Cardiac muscle cell (in vitro differentiated cells and primary cell): ENCODE measurements around the gene SBF2. TPM values are rescaled to one million over a fixed set of nuclear protein-coding genes. Genes with fewer than 3 reads are reported as not detected.
"Not testable (repeated sequence)": the region's sequence is repeated elsewhere in the genome, so short reads cannot be mapped to it uniquely, and the experiment has no call there.

Experiments used
- DNase-seq, 2 donors: peaks; one replicate each; pipeline versions ENCODE4 v3.0.0 to v3.0.0-alpha.2; 2010 to 2017; ENCODE audit warnings: low read depth in 1 of 2, low spot score in 1 of 2
- H3K27ac ChIP-seq: fragments of 200-600 bp; sonication (generic); 2 replicates; pipeline ENCODE4 v1.5.1; 2016
- H3K27me3 ChIP-seq: fragments of 200-600 bp; sonication (generic); 2 replicates; pipeline ENCODE4 v1.6.0; 2016; ENCODE audit warnings: control low read depth
- H3K36me3 ChIP-seq: fragments of 200-600 bp; sonication (generic); 2 replicates; pipeline ENCODE4 v1.5.1; 2016; ENCODE audit warnings: control low read depth
- H3K4me1 ChIP-seq: fragments of 200-600 bp; sonication (generic); 2 replicates; pipeline ENCODE4 v1.8.1; 2017; ENCODE audit warnings: low read depth, mild to moderate bottlenecking, mixed run types
- H3K4me3 ChIP-seq: fragments of 200-600 bp; sonication (generic); 2 replicates; pipeline ENCODE4 v1.5.1; 2016; ENCODE audit warnings: mild to moderate bottlenecking
- H3K9me3 ChIP-seq: fragments of 200-600 bp; sonication (generic); 2 replicates; pipeline ENCODE4 v1.5.1; 2017; ENCODE audit warnings: low read depth, mild to moderate bottlenecking, control low read depth
- CTCF ChIP-seq: IDR thresholded peaks from 2 replicates; pipeline ENCODE4 v1.5.1; 2012; ENCODE audit warnings: low read depth, mild to moderate bottlenecking, low read length
- polyA plus RNA-seq: library from polyadenylated mRNA; unstranded; fragments of >200 nt; fragmentation: Nextera tagmentation; extraction: Ambion mirVana; gene quantifications from 2 replicates; pipeline ENCODE4 v1.2.1, GENCODE V29; 2016
- total RNA-seq: library from RNA; depleted of rRNA; stranded (reverse); fragments of >200 nt; gene quantifications from 2 replicates; pipeline ENCODE4 v1.2.3, GENCODE V29; 2016

SBF2 gene
- total and polyA plus RNA-seq, 2 experiments from 2014 or later, result 13.3 to 32.3 TPM

DNA sequence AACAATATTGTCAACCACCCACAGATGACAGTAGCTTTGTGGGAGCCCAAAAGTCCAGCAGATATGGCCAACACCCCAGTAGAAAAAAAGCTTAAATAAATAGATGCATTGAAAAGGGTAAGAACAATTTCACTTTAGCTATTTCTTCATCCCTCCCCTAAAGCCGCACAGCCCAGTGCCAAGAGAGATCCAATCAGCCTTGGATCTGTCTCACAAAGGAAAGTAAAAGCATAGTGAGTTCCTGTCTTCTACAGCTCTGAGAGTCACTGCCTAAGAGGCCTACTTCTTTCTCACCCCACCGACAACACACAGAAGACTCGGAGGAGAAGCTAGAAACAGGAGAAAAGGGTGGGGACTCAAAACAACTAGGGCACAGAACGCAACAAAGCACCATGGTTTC is 196.4 kb downstream of the SBF2 start:
- DNase-seq, result no peak
- no peaks in the 10 kb centered on the region for H3K36me3 ChIP-seq
- H3K4me1 ChIP-seq, result no peaks in the 10 kb centered on the region
- no peak for TF ChIP-seq CTCF
- H3K4me3 ChIP-seq, result no peak overlapping the region
- no peaks in the 10 kb centered on the region for H3K27me3 ChIP-seq
- H3K27ac ChIP-seq, result no peak overlapping the region
- H3K9me3 ChIP-seq, result no peaks in the 10 kb centered on the region

GRCh38 chr11:10096987-10097386 is 197.0 kb downstream of the SBF2 start:
- TF ChIP-seq CTCF, result no peak
- no peaks in the 10 kb centered on the region for H3K36me3 ChIP-seq
- no peaks in the 10 kb centered on the region for H3K4me1 ChIP-seq
- no peak for DNase-seq
- no peak overlapping the region for H3K27ac ChIP-seq
- H3K9me3 ChIP-seq, result no peaks in the 10 kb centered on the region
- no peaks in the 10 kb centered on the region for H3K27me3 ChIP-seq
- no peak overlapping the region for H3K4me3 ChIP-seq

DNA sequence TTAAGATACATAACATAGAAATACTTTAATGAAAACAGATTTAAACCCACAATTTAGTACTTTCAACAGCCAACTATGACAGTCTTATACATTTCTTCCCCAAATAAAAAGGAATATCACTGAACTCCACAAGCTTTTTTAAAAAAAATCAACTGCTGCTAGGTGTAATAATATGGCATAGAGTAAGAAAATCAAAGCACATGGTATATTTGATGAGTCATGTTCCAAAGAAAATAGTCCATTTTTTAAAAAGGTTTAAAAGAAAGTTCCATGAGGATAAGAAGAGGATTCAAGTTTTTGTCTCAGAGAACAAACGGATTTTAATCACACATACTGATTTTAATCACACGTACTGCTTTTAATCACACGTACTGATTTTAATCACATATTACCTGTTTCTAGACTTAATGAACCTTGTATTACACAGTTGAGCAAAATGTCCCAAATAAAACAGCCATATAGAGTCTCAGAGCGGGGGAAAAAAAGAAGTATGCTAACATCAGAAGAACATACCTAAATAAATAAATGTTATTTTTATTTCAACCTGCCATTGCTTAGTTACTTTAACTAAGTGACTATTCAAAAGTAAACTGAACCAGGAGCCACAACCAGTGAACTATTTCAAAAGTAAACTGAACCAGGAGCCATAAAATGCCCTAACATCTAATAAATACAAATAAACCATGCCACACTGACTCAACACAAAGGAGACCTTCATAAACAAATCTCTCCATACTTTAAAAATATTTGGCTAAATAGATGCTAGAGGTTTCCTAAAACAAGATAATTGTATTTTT is 198.4 kb downstream of the SBF2 start:
- Histone ChIP-seq H3K4me1 (no peaks in the 10 kb centered on the region), H3K27me3 (no peaks in the 10 kb centered on the region), H3K27ac (no peak overlapping the region), H3K36me3 (no peaks in the 10 kb centered on the region), H3K9me3 (no peaks in the 10 kb centered on the region), H3K4me3 (no peak overlapping the region)
- no peak for DNase-seq
- TF ChIP-seq CTCF, result no peak

GRCh38 chr11:10092426-10092825 is 201.6 kb downstream of the SBF2 start:
- H3K4me3 ChIP-seq, result no peak overlapping the region
- no peaks in the 10 kb centered on the region for H3K4me1 ChIP-seq
- H3K27ac ChIP-seq, result no peak overlapping the region
- no peak for TF ChIP-seq CTCF
- H3K36me3 ChIP-seq, result no peaks in the 10 kb centered on the region
- no peaks in the 10 kb centered on the region for H3K27me3 ChIP-seq
- H3K9me3 ChIP-seq, result no peaks in the 10 kb centered on the region
- no peak for DNase-seq

DNA sequence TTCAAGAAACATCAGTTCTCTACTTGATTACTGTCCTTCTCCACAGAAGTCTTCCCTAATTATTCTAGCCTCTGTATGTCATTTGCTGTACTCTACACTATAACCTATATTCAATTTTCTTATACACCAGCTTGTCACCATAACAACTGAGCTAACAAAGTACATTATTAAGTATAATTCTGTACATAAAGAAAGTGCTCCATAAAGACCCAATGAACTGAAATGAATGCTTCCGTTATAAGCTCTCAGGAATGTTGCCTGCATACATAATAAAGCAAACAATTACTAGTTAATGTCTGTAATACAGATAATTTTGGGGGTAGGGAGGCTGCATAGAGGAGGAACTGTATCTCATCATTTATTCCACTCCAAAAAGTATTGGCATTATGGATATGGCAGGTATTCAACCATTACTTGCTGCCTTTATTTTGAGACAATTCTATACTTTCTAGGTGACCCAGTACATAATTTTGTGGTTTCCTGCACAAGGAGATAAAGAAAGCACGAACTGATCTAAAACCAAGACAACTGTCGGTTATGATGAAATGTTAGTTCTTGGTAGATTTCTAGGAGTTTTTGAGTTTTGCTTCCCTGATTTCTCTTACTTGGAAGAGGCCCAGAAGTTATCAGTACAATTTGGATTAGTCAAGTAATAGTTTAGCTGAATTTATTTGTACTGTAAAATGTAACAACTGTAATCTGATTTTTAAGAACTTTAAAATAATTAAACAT is 202.5 kb downstream of the SBF2 start:
- no peak for TF ChIP-seq CTCF

GRCh38 chr11:10087923-10088225 is 206.1 kb downstream of the SBF2 start:
- H3K36me3 ChIP-seq, H3K4me1 ChIP-seq, DNase-seq, H3K27me3 ChIP-seq, H3K9me3 ChIP-seq, H3K27ac ChIP-seq, H3K4me3 ChIP-seq: not testable (repeated sequence)

More for the DNA sequence above, 202.5 kb downstream of the SBF2 start:
- peak in 1 of 2 donors; percentile 54 for DNase-seq
- H3K9me3 ChIP-seq, result no peaks in the 10 kb centered on the region
- H3K36me3 ChIP-seq, result no peaks in the 10 kb centered on the region
- H3K27me3 ChIP-seq, result no peaks in the 10 kb centered on the region
- H3K27ac ChIP-seq, result no peak overlapping the region
- H3K4me3 ChIP-seq, result no peak overlapping the region
- no peaks in the 10 kb centered on the region for H3K4me1 ChIP-seq
